Mammary epithelial cell (primary cell): Measurements from ENCODE around the gene RBP5.

Source experiments
- EZH2 ChIP-seq: IDR thresholded peaks from 2 replicates; pipeline ENCODE4 v1.6.1; 2012; ENCODE audit warnings: low read length, inconsistent platforms, borderline replicate concordance
- TF ChIP-seq, protein P1 (sequence below), 2 donors: IDR thresholded peaks in 1 of 2; conservative IDR thresholded peaks in 1 of 2; 2 replicates each; pipeline ENCODE4 v1.5.1; 2011 to 2012; ENCODE audit warnings: inconsistent platforms in 2 of 2, low read length in 2 of 2, mild to moderate bottlenecking in 2 of 2, control low read depth in 1 of 2, low read depth in 1 of 2; ENCODE audit not compliant: insufficient read depth in 1 of 2; ENCODE audit errors: extremely low read depth in 1 of 2

DNA sequence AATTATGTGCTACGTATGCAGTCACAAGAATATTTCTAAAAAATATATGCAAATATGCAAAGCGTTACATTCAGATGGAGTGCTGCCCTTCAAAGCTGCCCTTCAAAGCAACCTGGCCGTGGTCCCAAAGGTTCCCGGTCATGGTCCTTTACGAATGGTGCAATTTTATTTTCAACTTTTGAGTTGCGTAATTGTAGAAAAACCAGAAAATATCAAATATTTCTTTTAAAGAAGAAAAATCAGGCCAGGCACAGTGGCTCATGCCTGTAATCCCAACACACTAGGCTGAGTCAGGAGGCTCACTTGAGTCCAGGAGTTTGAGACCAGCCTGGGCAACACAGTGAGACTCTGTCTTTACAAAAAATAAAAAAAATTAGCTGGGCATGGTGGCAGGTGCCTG, 22.8 kb upstream of the RBP5 start:
- no peak for TF ChIP-seq EZH2
- TF ChIP-seq, protein P1, sequence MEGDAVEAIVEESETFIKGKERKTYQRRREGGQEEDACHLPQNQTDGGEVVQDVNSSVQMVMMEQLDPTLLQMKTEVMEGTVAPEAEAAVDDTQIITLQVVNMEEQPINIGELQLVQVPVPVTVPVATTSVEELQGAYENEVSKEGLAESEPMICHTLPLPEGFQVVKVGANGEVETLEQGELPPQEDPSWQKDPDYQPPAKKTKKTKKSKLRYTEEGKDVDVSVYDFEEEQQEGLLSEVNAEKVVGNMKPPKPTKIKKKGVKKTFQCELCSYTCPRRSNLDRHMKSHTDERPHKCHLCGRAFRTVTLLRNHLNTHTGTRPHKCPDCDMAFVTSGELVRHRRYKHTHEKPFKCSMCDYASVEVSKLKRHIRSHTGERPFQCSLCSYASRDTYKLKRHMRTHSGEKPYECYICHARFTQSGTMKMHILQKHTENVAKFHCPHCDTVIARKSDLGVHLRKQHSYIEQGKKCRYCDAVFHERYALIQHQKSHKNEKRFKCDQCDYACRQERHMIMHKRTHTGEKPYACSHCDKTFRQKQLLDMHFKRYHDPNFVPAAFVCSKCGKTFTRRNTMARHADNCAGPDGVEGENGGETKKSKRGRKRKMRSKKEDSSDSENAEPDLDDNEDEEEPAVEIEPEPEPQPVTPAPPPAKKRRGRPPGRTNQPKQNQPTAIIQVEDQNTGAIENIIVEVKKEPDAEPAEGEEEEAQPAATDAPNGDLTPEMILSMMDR (conservative IDR thresholded peaks at IDR 0.05 in 1 of 2, IDR thresholded peaks at IDR 0.05 in 1 of 2; ENCODE audit: extremely low read depth in 1 of 2, insufficient read depth in 1 of 2, low read depth in 1 of 2, low read length in 2 of 2): no peak
